DOHH2 (cell line): Measurements from ENCODE around the gene KIF20B.
"Not testable (repeated sequence)": the region's sequence is repeated elsewhere in the genome, so short reads cannot be mapped to it uniquely, and the experiment has no call there.

Source experiments
- H3F3A ChIP-seq: fragments of 200-600 bp; sonication (generic), shearing (Covaris generic); 2 replicates; pipeline ENCODE4 v1.6.0; 2016; ENCODE audit warnings: antibody characterized with exemption, mild to moderate bottlenecking; ENCODE audit not compliant: control insufficient read depth, insufficient read depth
- H3K27ac ChIP-seq: fragments of 200-600 bp; sonication (generic); 2 replicates; pipeline ENCODE4 v1.5.1; 2014; ENCODE audit warnings: low read depth, mild to moderate bottlenecking, low read length, moderate library complexity
- H3K27me3 ChIP-seq: fragments of 200-600 bp; sonication (generic); 2 replicates; pipeline ENCODE4 v1.6.1; 2014; ENCODE audit warnings: mild to moderate bottlenecking, low read length, mixed read lengths; ENCODE audit not compliant: control insufficient read depth
- H3K36me3 ChIP-seq: fragments of 200-600 bp; sonication (generic); 2 replicates; pipeline ENCODE4 v1.6.1; 2014; ENCODE audit warnings: mild to moderate bottlenecking, low read length, moderate library complexity, mixed read lengths; ENCODE audit not compliant: control insufficient read depth
- H3K4me1 ChIP-seq: fragments of 200-600 bp; sonication (generic); 2 replicates; pipeline ENCODE4 v1.6.1; 2014; ENCODE audit warnings: mild to moderate bottlenecking, low read length, mixed read lengths; ENCODE audit not compliant: control insufficient read depth
- H3K4me2 ChIP-seq: fragments of 200-600 bp; sonication (generic); 2 replicates; pipeline ENCODE4 v1.6.0; 2014; ENCODE audit warnings: mild to moderate bottlenecking, low read length, moderate library complexity
- H3K4me3 ChIP-seq: fragments of 200-600 bp; sonication (generic); 2 replicates; pipeline ENCODE4 v1.5.1; 2014; ENCODE audit warnings: mild to moderate bottlenecking, low read length, mixed read lengths
- H3K79me2 ChIP-seq: fragments of 200-600 bp; sonication (generic); 2 replicates; pipeline ENCODE4 v1.6.1; 2014; ENCODE audit warnings: mild to moderate bottlenecking, low read length, mixed read lengths; ENCODE audit not compliant: control insufficient read depth
- H3K9me2 ChIP-seq: fragments of 200-600 bp; sonication (generic); replicated peaks from 2 replicates; pipeline ENCODE4 v1.6.1; 2014; ENCODE audit warnings: mild to moderate bottlenecking, low read length, mixed read lengths; ENCODE audit not compliant: control insufficient read depth
- H3K9me3 ChIP-seq: fragments of 200-600 bp; sonication (generic); 2 replicates; pipeline ENCODE4 v1.6.1; 2014; ENCODE audit warnings: antibody characterized with exemption, low read length, mixed read lengths; ENCODE audit not compliant: control insufficient read depth, insufficient read depth
- H4K20me1 ChIP-seq: fragments of 200-600 bp; sonication (generic); 2 replicates; pipeline ENCODE4 v1.6.0; 2014; ENCODE audit warnings: low read depth, mild to moderate bottlenecking, antibody characterized with exemption, low read length, moderate library complexity; ENCODE audit not compliant: control insufficient read depth, insufficient read depth
- CTCF ChIP-seq: fragments of 200-600 bp; sonication (generic); IDR thresholded peaks from one replicate; pipeline ENCODE4 v1.5.1; 2014; ENCODE audit warnings: antibody characterized with exemption, mild to moderate bottlenecking, low read depth, low read length; ENCODE audit not compliant: poor library complexity, severe bottlenecking
- EZH2phosphoT487 ChIP-seq: fragments of 200-600 bp; sonication (generic); IDR thresholded peaks from 2 replicates; pipeline ENCODE4 v1.6.1; 2017; ENCODE audit warnings: borderline replicate concordance, mild to moderate bottlenecking, antibody characterized with exemption, low read length, moderate library complexity, mixed read lengths

The KIF20B gene

GRCh38 chr10:89745903-89746302, 44.5 kb downstream of the KIF20B start:
- no peaks in the 10 kb centered on the region for H3K9me3 ChIP-seq
- no peaks in the 10 kb centered on the region for H3K9me2 ChIP-seq
- peaks cover 63% of the 10 kb centered on the region for H3K36me3 ChIP-seq
- H3K4me3 ChIP-seq: no peak overlapping the region
- no peaks in the 10 kb centered on the region for H3K27me3 ChIP-seq
- no peaks in the 10 kb centered on the region for H3K79me2 ChIP-seq
- no peak for TF ChIP-seq CTCF
- no peak for TF ChIP-seq EZH2phosphoT487
- H4K20me1 ChIP-seq: no peaks in the 10 kb centered on the region
- H3F3A ChIP-seq: peaks cover 3% of the 10 kb centered on the region; the same call in 1 of the 2 replicates
- no peak overlapping the region for H3K27ac ChIP-seq
- no peaks in the 10 kb centered on the region for H3K4me1 ChIP-seq
- H3K4me2 ChIP-seq: no peak overlapping the region

DNA sequence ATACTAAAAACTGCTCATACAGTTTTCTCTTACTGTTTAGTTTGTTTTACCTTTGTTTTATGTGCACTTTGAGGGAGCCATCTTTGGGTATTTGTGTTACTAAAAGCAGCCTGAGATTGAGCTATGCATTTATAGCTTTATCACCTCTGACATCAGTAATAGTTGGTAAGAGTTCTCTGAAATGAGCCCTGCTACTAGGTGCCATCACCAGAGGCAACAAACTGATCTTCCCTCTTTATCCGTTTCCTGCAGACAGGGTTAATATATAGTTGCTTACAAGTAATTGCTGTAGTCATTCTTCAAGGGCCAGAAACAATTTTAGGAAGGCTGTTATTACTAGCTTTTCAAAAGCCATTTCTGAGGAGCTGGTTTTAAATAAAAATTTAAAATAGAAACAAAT, 49.1 kb downstream of the KIF20B start:
- Histone ChIP-seq H3K4me2 (no peak overlapping the region), H3F3A (peaks cover 3% of the 10 kb centered on the region; the same call in 1 of the 2 replicates), H3K36me3 (peaks cover 58% of the 10 kb centered on the region), H3K9me2 (no peaks in the 10 kb centered on the region), H3K4me3 (no peak overlapping the region), H3K27me3 (no peaks in the 10 kb centered on the region), H3K9me3 (no peaks in the 10 kb centered on the region), H4K20me1 (no peaks in the 10 kb centered on the region), H3K79me2 (no peaks in the 10 kb centered on the region), H3K27ac (no peak overlapping the region), H3K4me1 (no peaks in the 10 kb centered on the region)
- TF ChIP-seq CTCF (no peak), EZH2phosphoT487 (no peak)

DNA sequence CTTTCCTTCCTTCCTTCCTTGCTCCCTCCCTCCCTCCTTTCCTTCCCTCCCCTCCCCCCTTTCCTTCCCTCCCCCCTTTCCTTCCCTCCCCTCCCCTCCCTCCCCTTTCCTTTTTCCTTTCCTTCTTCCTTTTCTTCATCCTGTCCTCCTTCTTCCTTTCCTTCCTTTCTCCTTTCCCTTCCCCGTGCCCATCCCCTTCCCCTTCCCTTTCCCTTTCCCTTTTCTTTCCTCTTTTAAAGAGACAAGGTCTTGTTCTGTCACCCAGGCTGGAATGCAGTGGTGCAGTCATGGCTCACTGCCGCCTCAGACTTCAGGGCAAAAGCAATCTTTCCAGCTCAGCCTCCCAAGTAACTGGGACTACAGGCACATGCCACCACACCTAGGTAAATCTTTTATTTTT, 54.0 kb downstream of the KIF20B start:
- Histone ChIP-seq H3K9me3 (no peaks in the 10 kb centered on the region), H3K27ac (no peak overlapping the region), H3K4me1 (no peaks in the 10 kb centered on the region), H3K4me2 (no peak overlapping the region), H3K27me3 (no peaks in the 10 kb centered on the region), H4K20me1 (no peaks in the 10 kb centered on the region), H3K4me3 (no peak overlapping the region), H3F3A (no peaks in the 10 kb centered on the region), H3K36me3 (peaks cover 80% of the 10 kb centered on the region), H3K9me2 (no peaks in the 10 kb centered on the region), H3K79me2 (no peaks in the 10 kb centered on the region)
- TF ChIP-seq EZH2phosphoT487 (no peak), CTCF (no peak)

GRCh38 chr10:89759531-89759930, 58.1 kb downstream of the KIF20B start:
- H4K20me1 ChIP-seq: no peaks in the 10 kb centered on the region
- H3K9me2 ChIP-seq: no peaks in the 10 kb centered on the region
- no peak overlapping the region for H3K27ac ChIP-seq
- TF ChIP-seq EZH2phosphoT487 (no peak), CTCF (no peak)
- peaks cover 78% of the 10 kb centered on the region for H3K36me3 ChIP-seq
- no peak overlapping the region for H3K4me2 ChIP-seq
- no peaks in the 10 kb centered on the region for H3K9me3 ChIP-seq
- no peaks in the 10 kb centered on the region for H3K27me3 ChIP-seq
- no peaks in the 10 kb centered on the region for H3F3A ChIP-seq
- no peaks in the 10 kb centered on the region for H3K4me1 ChIP-seq
- no peak overlapping the region for H3K4me3 ChIP-seq
- no peaks in the 10 kb centered on the region for H3K79me2 ChIP-seq

DNA sequence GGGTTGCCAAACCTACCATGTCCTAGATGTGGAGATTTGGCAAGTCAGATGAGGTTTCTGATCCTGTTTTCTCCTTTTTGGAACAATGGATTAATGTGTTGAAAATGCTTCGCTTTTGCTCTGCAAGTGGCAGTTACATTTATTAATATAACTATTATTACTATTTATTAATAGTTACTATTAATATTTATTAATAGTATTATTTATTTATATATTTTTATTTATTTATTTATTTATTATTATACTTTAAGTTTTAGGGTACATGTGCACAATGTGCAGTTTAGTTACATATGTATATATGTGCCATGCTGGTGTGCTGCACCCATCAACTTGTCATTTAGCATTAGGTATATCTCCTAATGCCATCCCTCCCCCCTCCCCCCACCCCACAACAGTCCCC, 62.3 kb downstream of the KIF20B start:
- H3K9me2 ChIP-seq, H3K9me3 ChIP-seq, H3K27ac ChIP-seq, H3K27me3 ChIP-seq, H3K4me3 ChIP-seq, H3F3A ChIP-seq, H3K4me1 ChIP-seq, H4K20me1 ChIP-seq, H3K79me2 ChIP-seq, H3K4me2 ChIP-seq: not testable (repeated sequence)
- peaks cover 68% of the 10 kb centered on the region for H3K36me3 ChIP-seq
